Neural cell (in vitro differentiated cells): ENCODE results near the gene ONECUT3. TPM values are rescaled to one million over a fixed set of nuclear protein-coding genes. Genes with fewer than 3 reads are reported as not detected.

Experiments used
- H2AFZ ChIP-seq: fragments of 200-600, 300-800 bp; sonication (generic), shearing (Covaris generic); 2 replicates; pipeline ENCODE4 v1.6.0; 2014; ENCODE audit warnings: low read depth, mild to moderate bottlenecking, antibody characterized with exemption, low read length, moderate library complexity
- H3F3A ChIP-seq: fragments of 200-600 bp; shearing (Covaris generic); 2 replicates; pipeline ENCODE4 v1.6.1; 2016; ENCODE audit warnings: mild to moderate bottlenecking, moderate library complexity, mixed read lengths, antibody characterized with exemption, low read length; ENCODE audit not compliant: insufficient read depth, poor library complexity, severe bottlenecking
- H3K27ac ChIP-seq: fragments of 200-600, 300-800 bp; sonication (generic), shearing (Covaris generic); 2 replicates; pipeline ENCODE4 v1.5.1; 2014; ENCODE audit warnings: mild to moderate bottlenecking, low read length, moderate library complexity
- H3K27me3 ChIP-seq: fragments of 300-800, 200-600 bp; sonication (generic), shearing (Covaris generic); 2 replicates; pipeline ENCODE4 v1.6.0; 2014; ENCODE audit warnings: mild to moderate bottlenecking, low read depth, low read length, moderate library complexity; ENCODE audit not compliant: insufficient read depth
- H3K36me3 ChIP-seq: fragments of 300-800, 200-600 bp; sonication (generic), shearing (Covaris generic); 2 replicates; pipeline ENCODE4 v1.5.1; 2014; ENCODE audit warnings: mild to moderate bottlenecking, antibody characterized with exemption, low read length, moderate library complexity; ENCODE audit not compliant: insufficient read depth
- H3K4me2 ChIP-seq: fragments of 300-800, 200-600 bp; sonication (generic), shearing (Covaris generic); 2 replicates; pipeline ENCODE4 v1.6.0; 2014; ENCODE audit warnings: mild to moderate bottlenecking, low read length
- H3K4me3 ChIP-seq: fragments of 300-800, 200-600 bp; sonication (generic), shearing (Covaris generic); 2 replicates; pipeline ENCODE4 v1.5.1; 2014; ENCODE audit warnings: mild to moderate bottlenecking, low read length, moderate library complexity
- H3K79me2 ChIP-seq: fragments of 200-600 bp; shearing (Covaris generic); replicated peaks from 2 replicates; pipeline ENCODE4 v1.6.0; 2014; ENCODE audit warnings: mild to moderate bottlenecking, low read length, moderate library complexity; ENCODE audit not compliant: insufficient read depth
- H3K9ac ChIP-seq: fragments of 300-800, 200-600 bp; sonication (generic), shearing (Covaris generic); 2 replicates; pipeline ENCODE4 v1.6.1; 2016; ENCODE audit warnings: mild to moderate bottlenecking, low read length, mixed read lengths
- H3K9me2 ChIP-seq: fragments of 200-600 bp; shearing (Covaris generic); 2 replicates; pipeline ENCODE4 v1.6.1; 2016; ENCODE audit warnings: mild to moderate bottlenecking, low read length, mixed read lengths; ENCODE audit not compliant: insufficient read depth
- H3K9me3 ChIP-seq: fragments of 200-600, 300-800 bp; sonication (generic), shearing (Covaris generic); 2 replicates; pipeline ENCODE4 v1.6.1; 2016; ENCODE audit warnings: mild to moderate bottlenecking, mixed run types, low read length, moderate library complexity, mixed read lengths
- H4K20me1 ChIP-seq: fragments of 200-600 bp; shearing (Covaris generic); 2 replicates; pipeline ENCODE4 v1.6.1; 2016; ENCODE audit warnings: mild to moderate bottlenecking, mixed run types; ENCODE audit not compliant: insufficient read depth
- CTCF ChIP-seq: fragments of 450-650 bp; IDR thresholded peaks from 2 replicates; pipeline ENCODE4 v1.5.1; 2014; ENCODE audit warnings: antibody characterized with exemption, mild to moderate bottlenecking, moderate library complexity; ENCODE audit not compliant: poor library complexity, severe bottlenecking
- EP300 ChIP-seq: fragments of 450-650 bp; conservative IDR thresholded peaks from 2 replicates; pipeline ENCODE4 v1.6.1; 2014; ENCODE audit warnings: antibody characterized with exemption, mild to moderate bottlenecking, moderate library complexity; ENCODE audit not compliant: poor library complexity, severe bottlenecking
- EZH2 ChIP-seq: fragments of 200-600, 300-800 bp; shearing (Covaris generic), sonication (generic); IDR thresholded peaks from 2 replicates; pipeline ENCODE4 v1.6.1; 2014; ENCODE audit warnings: antibody characterized with exemption, low read length, borderline replicate concordance, mild to moderate bottlenecking; ENCODE audit not compliant: insufficient read depth, poor library complexity, severe bottlenecking
- MXI1 ChIP-seq: fragments of 450-650 bp; conservative IDR thresholded peaks from 2 replicates; pipeline ENCODE4 v1.6.1; 2014; ENCODE audit warnings: antibody characterized with exemption, mild to moderate bottlenecking; ENCODE audit not compliant: poor library complexity, severe bottlenecking
- POLR2AphosphoS5 ChIP-seq: IDR thresholded peaks from 2 replicates; pipeline ENCODE4 v1.6.1; 2012
- RAD21 ChIP-seq: fragments of 450-650 bp; conservative IDR thresholded peaks from 2 replicates; pipeline ENCODE4 v1.6.1; 2014; ENCODE audit warnings: antibody characterized with exemption, mild to moderate bottlenecking, moderate library complexity
- REST ChIP-seq: IDR thresholded peaks from 2 replicates; pipeline ENCODE4 v1.6.1; 2012; ENCODE audit warnings: borderline replicate concordance
- SMC3 ChIP-seq: fragments of 450-650 bp; conservative IDR thresholded peaks from 2 replicates; pipeline ENCODE4 v1.6.1; 2014; ENCODE audit warnings: antibody characterized with exemption, mild to moderate bottlenecking, moderate library complexity; ENCODE audit not compliant: poor library complexity
- TAF1 ChIP-seq: IDR thresholded peaks from 2 replicates; pipeline ENCODE4 v1.6.1; 2012; ENCODE audit warnings: low read depth
- polyA plus RNA-seq: library from polyadenylated mRNA; depleted of rRNA; stranded (reverse); fragments of >200 nt; gene quantifications from 2 replicates; pipeline ENCODE4 v1.2.3, GENCODE V29; 2014

The ONECUT3 gene
- polyA plus RNA-seq, 1 donor from 2014 or later: 0.45 TPM

- no peak for TF ChIP-seq MXI1
- TF ChIP-seq CTCF: peak; percentile 9
- H3F3A ChIP-seq: no peaks in the 10 kb centered on the region
- peak within 1 kb of the TSS; percentile 71 for H3K9ac ChIP-seq
- no peaks in the 10 kb centered on the region for H4K20me1 ChIP-seq
- H3K27me3 ChIP-seq: no peaks in the 10 kb centered on the region
- no peaks in the 10 kb centered on the region for H3K9me3 ChIP-seq
- peak within 1 kb of the TSS; percentile 81 for H3K4me3 ChIP-seq
- H3K4me2 ChIP-seq: peak within 1 kb of the TSS; percentile 77
- no peaks in the 10 kb centered on the region for H3K36me3 ChIP-seq
- H3K79me2 ChIP-seq: no peaks in the 10 kb centered on the region
- H3K9me2 ChIP-seq: no peaks in the 10 kb centered on the region
- H2AFZ ChIP-seq: peak within 1 kb of the TSS; percentile 38
- H3K27ac ChIP-seq: no peak within 1 kb of the TSS
Observed at GRCh38 chr19:1811942-1812425, 58.7 kb downstream of the ONECUT3 start, which contains the start of gene ATP8B3. ATP8B3 (minus strand) TSS chr19:1812276; CDS start chr19:1811736, 540 bp downstream.

- peak overlapping the region; percentile 38 for H2AFZ ChIP-seq
- TF ChIP-seq MXI1 (peak; percentile 66), EZH2 (no peak), TAF1 (peak; percentile 46), EP300 (peak; percentile 13), POLR2AphosphoS5 (peak; percentile 50), RAD21 (peak; percentile 90), SMC3 (peak; percentile 83), CTCF (peak; percentile 93), REST (no peak)
- peak overlapping the region; percentile 71 for H3K9ac ChIP-seq
Observed at GRCh38 chr19:1812426-1813191, 59.3 kb downstream of the ONECUT3 start.

More at GRCh38 chr19:1812426-1813191, 59.3 kb downstream of the ONECUT3 start:
- Histone ChIP-seq H3K9me3 (no peaks in the 10 kb centered on the region), H3K27me3 (no peaks in the 10 kb centered on the region), H3F3A (no peaks in the 10 kb centered on the region), H3K79me2 (no peaks in the 10 kb centered on the region), H3K4me3 (peak overlapping the region; percentile 81), H3K9me2 (no peaks in the 10 kb centered on the region), H4K20me1 (no peaks in the 10 kb centered on the region), H3K4me2 (peak overlapping the region; percentile 77), H3K36me3 (no peaks in the 10 kb centered on the region), H3K27ac (no peak overlapping the region)
